H1 (cell line): ENCODE results near the gene TOM1. TPM values are rescaled to one million over a fixed set of nuclear protein-coding genes. Genes with fewer than 3 reads are reported as not detected.

Experiments used
- CTCF ChIA-PET: fragments of 300-600 bp; sonication (Branson Sonifier 250); formaldehyde crosslinking; loops from one replicate; lab custom pipeline; 2021; ENCODE audit not compliant: partially characterized antibody; lab: Charles Lee
- POLR2A ChIA-PET: fragments of 300-600 bp; sonication (Branson Sonifier 250); formaldehyde crosslinking; loops from one replicate; lab custom pipeline; 2021; ENCODE audit warnings: inconsistent platforms; ENCODE audit not compliant: partially characterized antibody; lab: Charles Lee
- DNase-seq, 2 experiments: peaks; one replicate each; pipeline versions ENCODE4 v3.0.0 to v3.0.0-alpha.2; 2010 to 2022; ENCODE audit warnings: low spot score in 2 of 2, low read depth in 1 of 2, mixed read lengths in 1 of 2
- FAIRE-seq: peaks from 2 replicates; lab custom pipeline; 2011; peaks lifted over from hg19 to GRCh38; lab: Jason Lieb, UNC
- H2AFZ ChIP-seq: 2 replicates; pipeline ENCODE4 v1.8.1; 2012; ENCODE audit warnings: low read length, inconsistent platforms
- H2AK5ac ChIP-seq: 2 replicates; pipeline ENCODE4 v1.6.1; 2013; ENCODE audit warnings: low read depth, low read length
- H2BK120ac ChIP-seq: replicated peaks from 2 replicates; pipeline ENCODE3; 2013; ENCODE audit warnings: low read depth, low read length, inconsistent platforms
- H2BK12ac ChIP-seq: 2 replicates; pipeline ENCODE4 v1.6.1; 2013; ENCODE audit warnings: low read depth, low read length
- H2BK15ac ChIP-seq: 2 replicates; pipeline ENCODE4 v1.6.1; 2013; ENCODE audit warnings: low read length
- H2BK20ac ChIP-seq: 2 replicates; pipeline ENCODE4 v1.6.1; 2013; ENCODE audit warnings: low read length
- H2BK5ac ChIP-seq: 2 replicates; pipeline ENCODE4 v1.6.1; 2013; ENCODE audit warnings: low read depth, low read length
- H3K14ac ChIP-seq: 2 replicates; pipeline ENCODE4 v1.6.1; 2013; ENCODE audit warnings: inconsistent platforms; ENCODE audit not compliant: insufficient read length
- H3K18ac ChIP-seq: 2 replicates; pipeline ENCODE4 v1.6.1; 2013; ENCODE audit warnings: low read length; ENCODE audit errors: extremely low read depth
- H3K23ac ChIP-seq: 2 replicates; pipeline ENCODE4 v1.6.1; 2013; ENCODE audit warnings: inconsistent platforms; ENCODE audit not compliant: insufficient read length
- H3K23me2 ChIP-seq: 2 replicates; pipeline ENCODE4 v1.6.1; 2013; ENCODE audit warnings: low read depth, low read length
- H3K27ac ChIP-seq: 2 replicates; pipeline ENCODE4 v1.6.1; 2011; ENCODE audit warnings: low read depth, low read length, inconsistent platforms
- H3K27me3 ChIP-seq, 4 experiments: replicated peaks in 1 of 4; 1 replicate in 1 of 4; 2 replicates in 3 of 4; pipeline versions ENCODE4 v1.6.1 to v1.8.1; 2011 to 2013; ENCODE audit warnings: low read length in 3 of 4, mild to moderate bottlenecking in 3 of 4, inconsistent platforms in 2 of 4, mixed read lengths in 2 of 4, moderate library complexity in 1 of 4; ENCODE audit not compliant: control insufficient read depth in 3 of 4, insufficient read depth in 3 of 4; ENCODE audit errors: extremely low read depth in 1 of 4
- H3K36me3 ChIP-seq, 4 experiments: 2 replicates each; pipeline versions ENCODE4 v1.6.1 to v1.8.1; 2011 to 2013; ENCODE audit warnings: mild to moderate bottlenecking in 4 of 4, low read length in 3 of 4, moderate library complexity in 2 of 4, control low read depth in 1 of 4, inconsistent platforms in 1 of 4; ENCODE audit not compliant: insufficient read depth in 4 of 4, control insufficient read depth in 2 of 4
- H3K4ac ChIP-seq: replicated peaks from 2 replicates; pipeline ENCODE3; 2013; ENCODE audit warnings: low read length, low read depth, mixed read lengths, inconsistent platforms; ENCODE audit not compliant: insufficient read length
- H3K4me1 ChIP-seq, 4 experiments: replicated peaks in 1 of 4; 1 replicate in 1 of 4; 2 replicates in 3 of 4; pipeline versions ENCODE4 v1.6.1 to v1.8.1; 2011 to 2013; ENCODE audit warnings: low read length in 3 of 4, inconsistent platforms in 2 of 4, mixed read lengths in 1 of 4; ENCODE audit not compliant: insufficient read depth in 4 of 4, control insufficient read depth in 3 of 4
- H3K4me2 ChIP-seq, 2 experiments: 2 replicates each; pipeline versions ENCODE4 v1.6.1 to v1.8.1; 2011 to 2013; ENCODE audit warnings: low read depth in 2 of 2, low read length in 2 of 2, control low read depth in 1 of 2, inconsistent platforms in 1 of 2, mild to moderate bottlenecking in 1 of 2; ENCODE audit not compliant: insufficient read depth in 1 of 2
- H3K4me3 ChIP-seq, 4 experiments: fragments of 200-600, 300-600 bp in 1 of 4; sonication (generic), shearing (Covaris generic), sonication (Bioruptor Twin) in 1 of 4; 2 replicates each; pipeline versions ENCODE4 v1.5.1 to v1.8.1; 2011 to 2016; ENCODE audit warnings: low read length in 4 of 4, low read depth in 3 of 4, control low read depth in 2 of 4, inconsistent platforms in 2 of 4, mild to moderate bottlenecking in 2 of 4, mixed read lengths in 1 of 4, moderate library complexity in 1 of 4; ENCODE audit not compliant: insufficient read depth in 2 of 4; ENCODE audit errors: extremely low read depth in 1 of 4
- H3K56ac ChIP-seq: replicated peaks from 2 replicates; pipeline ENCODE3; 2013; ENCODE audit warnings: low read depth, mild to moderate bottlenecking, mixed read lengths, low read length, inconsistent platforms; ENCODE audit not compliant: insufficient read length
- H3K79me1 ChIP-seq: 2 replicates; pipeline ENCODE4 v1.6.1; 2013; ENCODE audit warnings: low read depth, low read length, control low read depth
- H3K79me2 ChIP-seq, 2 experiments: 2 replicates each; pipeline versions ENCODE4 v1.6.1 to v1.8.1; 2012 to 2013; ENCODE audit warnings: low read length in 2 of 2, mild to moderate bottlenecking in 2 of 2, inconsistent platforms in 1 of 2; ENCODE audit not compliant: insufficient read depth in 2 of 2, control insufficient read depth in 1 of 2
- H3K9ac ChIP-seq, 4 experiments: replicated peaks in 1 of 4; 1 replicate in 1 of 4; 2 replicates in 3 of 4; pipeline versions ENCODE4 v1.6.1 to v1.8.1; 2011 to 2013; ENCODE audit warnings: low read depth in 3 of 4, low read length in 3 of 4, control low read depth in 2 of 4, mild to moderate bottlenecking in 2 of 4, moderate library complexity in 2 of 4, inconsistent platforms in 1 of 4; ENCODE audit errors: extremely low read depth in 1 of 4
- H3K9me3 ChIP-seq, 2 experiments: 2 replicates each; pipeline versions ENCODE4 v1.6.1 to v1.8.1; 2012 to 2013; ENCODE audit warnings: mild to moderate bottlenecking in 2 of 2, moderate library complexity in 2 of 2, control low read depth in 1 of 2, inconsistent platforms in 1 of 2, low read depth in 1 of 2, low read length in 1 of 2, mixed read lengths in 1 of 2; ENCODE audit not compliant: insufficient read depth in 2 of 2
- H4K20me1 ChIP-seq, 2 experiments: replicated peaks in 1 of 2; 2 replicates each; pipeline versions ENCODE3 to v1.8.1; 2011 to 2013; ENCODE audit warnings: inconsistent platforms in 2 of 2, low read length in 2 of 2, mild to moderate bottlenecking in 1 of 2; ENCODE audit not compliant: insufficient read depth in 2 of 2, control insufficient read depth in 1 of 2
- H4K5ac ChIP-seq: 2 replicates; pipeline ENCODE4 v1.6.1; 2013; ENCODE audit warnings: low read length, low read depth, mixed read lengths, inconsistent platforms; ENCODE audit not compliant: insufficient read length
- H4K8ac ChIP-seq: 2 replicates; pipeline ENCODE4 v1.8.0; 2013; ENCODE audit warnings: mild to moderate bottlenecking, moderate library complexity, low read length, inconsistent platforms; ENCODE audit not compliant: insufficient read depth; ENCODE audit errors: extremely low read depth
- H4K91ac ChIP-seq: replicated peaks from 2 replicates; pipeline ENCODE3; 2013; ENCODE audit warnings: low read length, mixed read lengths, inconsistent platforms; ENCODE audit not compliant: insufficient read length
- ASH2L ChIP-seq: fragments of 200-600, 300-600 bp; sonication (generic); IDR thresholded peaks from one replicate; pipeline ENCODE4 v1.7.1; 2017; ENCODE audit warnings: low read length
- CTBP2 ChIP-seq: IDR thresholded peaks from 2 replicates; pipeline ENCODE4 v1.7.0; 2011; ENCODE audit warnings: borderline replicate concordance, mild to moderate bottlenecking, moderate library complexity, mixed read lengths, low read length; ENCODE audit not compliant: insufficient read depth, insufficient read length
- NRF1 ChIP-seq: IDR thresholded peaks from 2 replicates; pipeline ENCODE4 v1.6.1; 2011; ENCODE audit warnings: mild to moderate bottlenecking, low read depth, low read length, improper control_type of control experiment
- POU5F1 ChIP-seq: IDR thresholded peaks from 2 replicates; pipeline ENCODE4 v1.6.1; 2011; ENCODE audit warnings: low read depth, mild to moderate bottlenecking, low read length, moderate library complexity
- RBBP5 ChIP-seq: IDR thresholded peaks from 2 replicates; pipeline ENCODE4 v1.7.1; 2012; ENCODE audit warnings: low read depth, mild to moderate bottlenecking, inconsistent platforms, low read length, moderate library complexity, borderline replicate concordance
- RNF2 ChIP-seq: fragments of 200-900, 300-1000 bp; sonication (generic); IDR thresholded peaks from 2 replicates; pipeline ENCODE4 v1.7.1; 2016; ENCODE audit warnings: borderline replicate concordance, low read depth, mild to moderate bottlenecking, antibody characterized with exemption, low read length; ENCODE audit not compliant: poor library complexity, severe bottlenecking; ENCODE audit errors: missing control alignments
- SP2 ChIP-seq: IDR thresholded peaks from 2 replicates; pipeline ENCODE4 v1.6.1; 2012; ENCODE audit warnings: mild to moderate bottlenecking, low read length, inconsistent platforms
- SP4 ChIP-seq: IDR thresholded peaks from 2 replicates; pipeline ENCODE4 v1.6.1; 2012; ENCODE audit warnings: low read length, inconsistent platforms
- SUZ12 ChIP-seq: fragments of 200-600 bp; sonication (generic); IDR thresholded peaks from 2 replicates; pipeline ENCODE4 v1.6.1; 2012; ENCODE audit warnings: mild to moderate bottlenecking, inconsistent platforms, low read length, moderate library complexity, mixed read lengths
- TBP ChIP-seq: IDR thresholded peaks from 2 replicates; pipeline ENCODE4 v1.6.1; 2011; ENCODE audit warnings: low read depth, low read length, improper control_type of control experiment
- WGBS, 2 experiments: shearing (Covaris generic) in 1 of 2; methylation state at CpG; one replicate each; pipeline versions ENCODE4 v1.1.6 to v1.1.7; 2013 to 2015; ENCODE audit warnings: low lambda C conversion rate in 2 of 2, mixed read lengths in 2 of 2, inconsistent platforms in 1 of 2, low coverage in 1 of 2, missing lambda C conversion rate in 1 of 2; ENCODE audit not compliant: insufficient replicate concordance in 2 of 2, insufficient coverage in 1 of 2, insufficient read length in 1 of 2; ENCODE audit errors: extremely low coverage in 1 of 2, missing lambda C conversion rate in 1 of 2; 5-methylcytosine and 5-hydroxymethylcytosine counted together
- polyA plus RNA-seq, 7 experiments: library from polyadenylated mRNA; depleted of rRNA in 3 of 7; stranded (reverse) in 5 of 7; unstranded in 2 of 7; fragments of >200 nt in 5 of 7; fragments of 200-250 nt in 2 of 7; gene quantifications; 1 replicate in 5 of 7; 2 replicates in 1 of 7; 4 replicates in 1 of 7; pipeline versions ENCODE4 v1.2.1 to v1.2.3, GENCODE V29; 2011 to 2013; ENCODE audit warnings: missing spikeins in 2 of 7, mixed read lengths in 2 of 7
- total RNA-seq: library from RNA; stranded (reverse); fragmentation: NEBNext Ultra II Directional; extraction: Animal tissue kit (Norgen Biotek cat#: 25700); gene quantifications from 2 replicates; pipeline ENCODE4 v1.2.1, GENCODE V29; 2021

TOM1 gene
- total and polyA plus RNA-seq, 2 of the 8 experiments (the other 6 are each of a cell fraction or from before 2014, with no cell fraction given), result 25.1 to 39.2 TPM

DNA sequence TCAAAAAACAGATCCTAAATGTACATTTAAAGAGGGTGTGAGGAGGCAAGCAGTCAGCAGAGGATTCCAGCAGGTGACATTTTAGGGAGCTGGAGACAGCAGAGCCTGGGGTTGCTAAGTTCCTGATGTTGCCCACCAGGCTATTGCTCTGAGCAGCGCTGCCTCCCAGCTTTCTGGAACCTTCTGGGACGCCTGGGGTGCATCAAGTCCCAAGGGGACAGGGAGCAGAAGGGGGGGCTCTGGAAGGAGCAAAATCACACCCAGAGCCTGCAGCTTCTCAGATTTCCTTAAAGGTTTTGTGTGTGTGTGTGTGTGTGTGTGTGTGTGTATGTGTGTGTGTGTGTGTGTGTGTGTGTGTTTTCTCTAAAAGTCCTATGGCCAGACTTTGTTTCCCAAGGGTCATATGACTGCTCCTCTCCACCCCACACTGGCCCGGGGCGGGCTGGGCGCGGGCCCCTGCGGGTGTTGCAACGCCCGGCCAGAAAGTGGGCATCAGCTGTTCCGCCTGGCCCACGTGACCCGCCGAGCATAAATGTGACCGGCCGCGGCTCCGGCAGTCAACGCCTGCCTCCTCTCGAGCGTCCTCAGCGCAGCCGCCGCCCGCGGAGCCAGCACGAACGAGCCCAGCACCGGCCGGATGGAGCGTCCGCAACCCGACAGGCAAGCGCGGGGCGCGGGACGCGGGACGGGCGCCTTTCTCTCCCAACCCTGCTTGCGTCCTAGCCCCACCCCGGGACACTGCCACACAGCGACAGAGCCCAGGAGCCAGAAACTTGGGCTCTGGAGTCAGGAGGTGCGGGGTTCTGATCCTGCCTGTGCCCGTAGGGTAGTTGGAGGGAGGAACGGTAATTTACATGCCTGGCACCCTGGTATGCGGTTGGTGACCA, 81.1 kb downstream of the TOM1 start, which contains the start of gene HMOX1:
TSS of gene HMOX1 (plus strand) at position 560 of the 887 bp plus-strand sequence. CDS start at position 638, 78 bp downstream.
- H3K27ac ChIP-seq, result no peak within 1 kb of the TSS
- H3K79me2 ChIP-seq, result peaks cover 0 to 4% of the 10 kb centered on the region in 2 experiments; a peak in 1 of 4 replicates
- H3K79me1 ChIP-seq, result peaks cover 2% of the 10 kb centered on the region; the same call in 1 of the 2 replicates
- H3K4ac ChIP-seq, result no peak within 1 kb of the TSS
- H3K4me2 ChIP-seq, result peak within 1 kb of the TSS; percentile 69 to 85
- no peak within 1 kb of the TSS for H2AFZ ChIP-seq
- no peak within 1 kb of the TSS for H3K23ac ChIP-seq
- ChIA-PET POLR2A (interaction anchor here (0.6 to 57.4 kb wide), 10 partner anchors 9 to 583 kb away, joined by 3 to 1995 read pairs (median 3); partner anchors contain the start of genes MCM5 and TOM1), CTCF (interaction anchor here (0.6 to 1.6 kb wide), 9 partner anchors 10 to 363 kb away, joined by 3 to 6 read pairs (median 3); no protein-coding TSS in a partner anchor)
- H3K4me1 ChIP-seq, result peaks cover 21 to 27% (median 26%) of the 10 kb centered on the region in 4 experiments
- H3K9me3 ChIP-seq, result no peaks in the 10 kb centered on the region
- peak within 1 kb of the TSS; percentile 8 to 72 (median 54) for H3K9ac ChIP-seq
- H2BK20ac ChIP-seq, result peak within 1 kb of the TSS; percentile 13; the same call in 1 of the 2 replicates
- peak within 1 kb of the TSS; percentile 94 for H2BK120ac ChIP-seq
- H4K5ac ChIP-seq, result peak within 1 kb of the TSS; percentile 8
- peak within 1 kb of the TSS; percentile 89 for H2BK12ac ChIP-seq
- 0 out of 8 replicates have a peak, but pooled peaks cover 0 to 3% (median 0%) of the 10 kb centered on the region in 4 experiments for H3K36me3 ChIP-seq
- H2BK5ac ChIP-seq, result peak within 1 kb of the TSS; percentile 73; the same call in 1 of the 2 replicates
- peak within 1 kb of the TSS; percentile 84; the same call in 1 of the 2 replicates for H4K8ac ChIP-seq
- peak within 1 kb of the TSS; percentile 66; the same call in 1 of the 2 replicates for H2BK15ac ChIP-seq
- no peaks in the 10 kb centered on the region; a peak in 1 of 7 replicates for H3K27me3 ChIP-seq
- peak within 1 kb of the TSS; percentile 84 for H4K91ac ChIP-seq
- 9% methylated on average over 44 of the region's 47 CpGs; no CpG with 5 or more reads in 1 of the 2 experiments for WGBS, 2 experiments
- peak within 1 kb of the TSS; percentile 1 for H3K56ac ChIP-seq
- no peak within 1 kb of the TSS for H3K14ac ChIP-seq
- H3K18ac ChIP-seq, result peak within 1 kb of the TSS; percentile 76
- FAIRE-seq (no peak), DNase-seq (peak in 1 of 2 experiments; percentile 82)
- peaks cover 8% of the 10 kb centered on the region; the same call in 1 of the 2 replicates for H3K23me2 ChIP-seq
- H4K20me1 ChIP-seq, result no peaks in the 10 kb centered on the region
- H2AK5ac ChIP-seq, result peak within 1 kb of the TSS; percentile 32
- H3K4me3 ChIP-seq, result peak within 1 kb of the TSS; percentile 34 to 63 (median 45)
- TF ChIP-seq RNF2 (no peak), TBP (peak; percentile 70; the same call in 1 of the 2 replicates), RBBP5 (peak; percentile 78; the same call in 1 of the 2 replicates), ASH2L (peak; percentile 39), NRF1 (no peak), SP2 (no peak), CTBP2 (no peak), SUZ12 (no peak), SP4 (no peak), POU5F1 (no peak)
